Stimulated activated CD4-positive, alpha-beta T cell treated with anti-CD3 and anti-CD28 coated beads, Interleukin-15, amount 100 ng/mL, for 24 hours (primary cell): ENCODE data around the gene IGF2BP3.

Experiments
- DNase-seq: peaks from one replicate; pipeline ENCODE4 v3.0.0-alpha.2; 2020

Gene IGF2BP3

DNA sequence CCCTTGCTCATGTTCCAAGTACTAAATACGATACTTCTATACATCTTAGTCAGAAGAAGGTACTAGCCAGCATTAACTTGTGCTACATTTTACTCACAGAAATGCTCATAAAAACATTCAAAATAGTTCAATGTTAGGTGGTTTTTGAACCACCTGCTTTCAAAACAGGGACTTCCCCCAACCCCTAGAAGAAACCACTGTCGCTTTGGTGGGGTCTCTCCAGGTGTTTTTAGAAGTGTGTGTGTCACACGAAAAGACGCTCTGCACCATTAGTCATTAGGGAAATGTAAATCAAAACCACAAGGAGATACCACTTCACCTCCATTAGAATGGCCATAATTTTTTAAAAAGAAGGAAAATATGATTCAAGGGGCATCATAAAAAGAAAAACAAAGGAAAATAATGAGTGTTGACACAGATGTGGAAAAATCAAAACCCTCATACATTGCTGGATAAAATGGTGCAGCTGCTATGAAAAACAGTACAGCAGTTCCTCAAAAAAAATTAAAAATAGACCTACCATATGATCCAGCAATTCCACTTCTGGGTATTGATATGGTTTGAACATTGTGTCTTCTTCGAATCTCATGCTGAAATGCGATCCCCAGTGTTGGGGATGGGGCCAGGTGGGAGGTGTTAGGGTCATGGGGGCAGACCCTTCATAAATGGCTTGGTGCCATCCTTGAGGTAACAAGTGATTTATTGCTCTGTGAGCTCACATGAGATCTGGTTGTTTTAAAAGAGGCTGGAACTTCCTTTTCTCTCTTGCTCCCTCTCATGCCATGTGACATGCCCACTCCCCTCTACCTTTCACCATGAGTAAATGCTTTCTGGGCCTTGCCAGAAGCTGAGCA, 96.9 kb downstream of the IGF2BP3 start:
- peak; percentile 73 for DNase-seq

DNA sequence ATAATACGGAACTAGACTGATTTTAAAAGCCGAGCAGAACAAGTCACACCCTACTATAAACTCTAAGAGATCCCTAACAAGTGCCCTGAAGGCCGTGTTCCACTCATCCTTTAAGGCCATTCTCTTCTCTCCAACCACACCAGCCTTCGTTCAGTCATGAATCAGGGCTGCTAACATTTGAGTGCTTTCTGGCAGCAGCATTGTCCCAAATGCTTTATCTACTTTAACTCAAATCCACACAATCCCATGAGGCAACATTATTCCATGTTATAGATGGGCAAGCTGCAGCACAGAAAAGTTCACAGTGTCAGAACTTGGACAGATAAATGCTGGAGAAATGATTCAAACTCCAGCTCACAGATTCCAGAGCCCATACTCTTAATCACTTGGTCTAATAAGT, 97.7 kb downstream of the IGF2BP3 start:
- no peak for DNase-seq

DNA sequence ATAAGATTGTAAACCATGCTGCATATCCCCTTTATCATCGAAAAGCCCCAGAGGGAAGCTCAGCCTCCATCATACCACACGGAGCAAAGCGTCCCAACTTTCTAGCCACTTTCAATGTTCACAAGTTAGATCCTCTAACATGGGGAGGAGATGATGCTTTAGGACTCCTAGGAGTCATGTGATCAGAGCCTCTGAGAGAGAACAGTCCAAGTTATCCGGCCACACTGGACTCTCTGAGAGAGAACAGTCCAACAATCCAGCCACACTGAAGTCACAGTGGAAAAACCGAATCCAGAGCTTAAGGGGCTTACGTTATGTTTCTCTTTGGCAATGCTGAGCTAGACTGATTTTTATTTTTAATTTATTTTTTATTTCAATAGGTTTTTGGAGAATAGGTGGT, 98.6 kb downstream of the IGF2BP3 start:
- no peak for DNase-seq

DNA sequence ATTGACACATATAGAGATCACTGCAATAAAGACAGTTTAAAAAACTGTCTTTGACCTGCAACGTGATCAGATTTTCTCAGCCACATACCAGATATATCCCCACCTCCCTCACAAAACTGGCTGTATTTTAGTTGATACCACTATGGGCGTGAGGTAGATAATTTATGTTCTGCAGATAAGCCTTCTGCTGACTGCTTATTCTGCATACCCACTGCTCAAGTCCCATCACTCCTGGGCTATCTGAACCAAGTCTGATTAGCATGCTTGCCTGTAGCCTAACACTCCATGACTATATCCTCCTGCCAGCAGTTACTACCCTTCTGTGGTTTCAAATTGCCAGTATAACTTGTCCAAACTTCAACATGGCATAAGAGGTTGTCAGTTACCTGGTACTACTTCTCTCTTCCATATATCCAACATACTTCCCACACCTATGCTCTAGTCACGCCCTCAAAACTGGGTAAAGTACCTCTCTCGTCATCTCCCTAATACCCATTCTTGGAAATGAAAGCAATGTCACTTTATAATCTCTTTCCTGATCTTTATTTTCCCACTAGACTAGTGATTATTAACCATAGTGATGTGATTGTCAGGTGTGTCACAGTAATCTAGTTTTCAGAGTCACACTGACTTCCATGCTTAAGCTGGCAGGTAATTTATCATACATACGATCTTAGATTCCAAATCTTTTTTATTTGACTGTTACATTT, 100.4 kb downstream of the IGF2BP3 start:
- no peak for DNase-seq

DNA sequence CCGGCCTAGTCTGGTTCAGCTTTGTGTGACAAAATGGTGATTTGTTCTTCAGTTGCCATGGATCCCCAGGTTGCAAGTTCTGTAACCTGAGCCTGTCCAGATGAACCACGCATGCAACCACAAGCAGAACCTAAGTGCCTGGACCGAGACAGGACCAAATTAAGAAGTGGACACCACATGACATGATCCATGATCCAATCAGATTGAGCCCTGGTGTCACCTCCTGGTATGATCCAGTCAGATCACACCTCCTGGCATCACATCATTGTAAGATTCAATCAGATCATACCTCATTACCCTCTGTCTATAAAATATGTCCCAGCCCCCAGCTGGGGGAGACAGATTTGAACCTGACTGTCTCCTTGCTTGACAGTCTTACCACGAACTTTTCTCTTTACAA, 101.2 kb downstream of the IGF2BP3 start:
- no peak for DNase-seq

DNA sequence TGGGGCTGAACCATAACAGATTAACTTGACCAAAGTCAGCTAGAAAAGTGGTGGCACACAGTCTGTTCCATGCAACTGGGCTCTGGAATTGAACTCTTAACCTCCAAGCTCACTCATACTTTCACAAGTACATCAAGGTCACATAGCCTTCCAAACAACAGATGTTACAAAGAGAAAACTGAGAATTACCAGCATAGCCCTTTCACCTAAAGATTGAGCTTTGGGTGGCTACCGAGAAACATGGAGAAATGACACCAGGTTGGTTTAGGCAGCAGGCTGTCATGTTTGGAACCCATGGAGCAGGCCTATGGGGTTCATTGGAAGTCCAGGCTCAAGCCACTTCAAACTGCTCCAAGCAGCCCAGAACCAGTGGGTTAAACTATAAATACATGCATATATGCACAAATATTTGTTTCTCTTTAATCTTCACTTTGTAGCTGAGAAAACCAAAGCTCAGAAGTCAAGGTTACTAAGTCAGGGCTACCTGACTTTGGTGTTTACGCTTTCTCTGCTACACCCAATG, 112.1 kb downstream of the IGF2BP3 start:
- no peak for DNase-seq

DNA sequence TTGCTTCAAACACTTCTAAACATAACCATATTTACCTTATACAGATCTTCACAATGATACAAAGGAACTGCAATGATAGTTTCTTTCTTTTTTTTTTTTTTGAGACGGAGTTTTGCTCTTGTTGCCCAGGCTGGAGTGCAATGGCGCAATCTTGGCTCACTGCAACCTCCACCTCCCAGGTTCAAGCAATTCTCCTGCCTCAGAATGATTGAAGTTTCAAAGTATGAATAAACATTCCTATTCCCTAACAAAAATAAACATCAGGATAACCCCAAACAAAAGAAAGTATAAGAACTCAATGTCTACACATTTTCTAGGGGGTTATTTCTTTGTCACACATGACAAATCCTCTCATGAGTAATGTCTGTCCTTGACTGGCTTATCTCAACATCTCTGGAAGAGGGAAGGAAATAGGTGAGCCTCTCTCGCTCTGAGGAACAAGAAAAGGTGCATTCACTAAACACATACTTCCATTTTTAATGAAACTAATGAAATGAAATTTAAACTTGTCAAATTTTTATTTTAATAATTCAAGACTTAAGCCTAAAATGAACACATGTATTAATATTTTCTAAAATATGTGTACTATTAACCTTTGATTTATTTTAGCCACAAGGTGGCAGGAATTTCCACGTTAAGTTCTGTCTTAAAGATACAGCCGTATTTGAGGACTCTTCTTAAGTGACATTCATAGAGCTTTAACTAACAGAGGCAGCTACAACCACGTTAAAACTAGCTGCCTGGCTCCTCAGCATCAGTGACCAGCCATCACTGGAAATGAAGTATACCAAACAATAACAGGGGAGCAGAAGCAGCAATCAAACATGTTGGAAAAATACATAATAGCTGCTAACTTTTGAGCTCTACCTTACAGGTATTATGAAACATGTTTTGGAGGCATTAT, 112.8 kb downstream of the IGF2BP3 start:
- no peak for DNase-seq

DNA sequence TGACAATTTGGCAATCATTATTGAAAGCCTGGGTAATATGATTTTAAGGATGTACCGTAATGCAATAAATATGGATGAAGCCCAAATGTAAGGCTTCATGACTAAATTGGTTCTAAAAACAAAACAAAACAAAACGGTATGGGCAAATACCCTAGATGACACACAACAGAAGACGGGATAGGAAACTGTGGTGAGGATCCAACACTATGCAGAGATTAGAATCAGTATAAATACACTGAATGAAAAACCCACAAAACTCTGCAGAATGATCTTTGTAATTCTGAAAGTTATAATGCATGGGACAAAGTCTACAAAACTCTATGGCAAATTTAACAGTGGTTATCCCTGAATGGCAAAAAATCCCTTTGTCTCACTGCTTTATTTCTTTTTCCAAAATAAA, 113.6 kb downstream of the IGF2BP3 start:
- peak; percentile 12 for DNase-seq

DNA sequence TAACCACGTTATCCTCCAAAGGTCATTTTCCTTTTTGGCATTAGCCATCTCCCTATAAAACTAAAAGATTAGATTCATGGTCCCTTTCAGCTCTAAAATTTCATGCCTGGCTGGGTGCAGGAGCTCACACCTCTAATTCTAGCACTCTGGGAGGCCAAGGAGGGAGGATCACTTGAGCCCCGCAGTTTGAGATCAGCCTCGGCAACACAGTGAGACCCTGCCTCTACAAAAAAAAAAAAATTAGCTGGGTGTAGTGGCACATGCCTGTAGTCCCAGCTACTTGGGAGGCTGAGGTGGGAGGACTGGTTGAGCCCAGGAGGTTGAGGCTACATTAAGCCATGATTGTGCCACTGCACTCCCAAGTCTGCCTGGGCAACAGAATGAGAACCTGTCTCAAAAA, 114.1 kb downstream of the IGF2BP3 start:
- no peak for DNase-seq

DNA sequence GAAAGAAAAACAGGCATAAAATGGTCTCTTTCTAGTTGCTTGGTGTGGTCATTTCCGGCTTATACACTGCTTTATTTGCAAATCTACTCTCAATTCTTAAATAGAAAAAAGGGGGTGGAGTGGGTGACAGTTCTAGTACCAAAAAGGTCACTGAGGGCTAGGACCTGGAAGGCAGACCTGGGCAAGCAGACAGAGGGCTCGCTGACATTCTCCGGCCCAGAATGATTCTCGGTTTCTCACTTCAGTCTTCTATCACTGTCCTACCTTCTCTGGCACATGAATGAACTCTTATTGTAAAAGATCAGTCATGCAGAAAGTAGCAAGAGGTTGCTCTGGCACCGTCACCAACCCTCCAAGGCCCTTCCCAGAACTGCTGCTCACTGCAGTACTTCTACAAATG, 117.1 kb downstream of the IGF2BP3 start:
- DNase-seq, result no peak

DNA sequence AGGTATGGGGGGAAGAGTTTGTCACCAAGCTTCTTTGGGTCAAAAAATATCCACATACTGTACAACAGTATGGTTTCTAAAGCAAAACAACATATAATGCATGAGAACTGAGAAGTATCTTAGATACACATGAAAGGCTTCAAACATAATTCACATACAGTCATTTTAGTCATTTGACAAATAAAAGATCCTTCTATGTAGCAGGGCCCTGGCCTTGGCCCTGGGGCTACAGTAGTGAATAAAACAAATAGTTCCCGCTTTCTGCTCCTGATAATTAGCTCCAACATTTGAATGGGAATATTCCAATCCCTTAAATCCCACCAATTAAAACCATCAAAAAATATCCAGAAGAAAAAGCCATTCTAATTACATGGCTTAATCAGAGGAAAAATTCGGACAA, 119.8 kb downstream of the IGF2BP3 start:
- no peak for DNase-seq

DNA sequence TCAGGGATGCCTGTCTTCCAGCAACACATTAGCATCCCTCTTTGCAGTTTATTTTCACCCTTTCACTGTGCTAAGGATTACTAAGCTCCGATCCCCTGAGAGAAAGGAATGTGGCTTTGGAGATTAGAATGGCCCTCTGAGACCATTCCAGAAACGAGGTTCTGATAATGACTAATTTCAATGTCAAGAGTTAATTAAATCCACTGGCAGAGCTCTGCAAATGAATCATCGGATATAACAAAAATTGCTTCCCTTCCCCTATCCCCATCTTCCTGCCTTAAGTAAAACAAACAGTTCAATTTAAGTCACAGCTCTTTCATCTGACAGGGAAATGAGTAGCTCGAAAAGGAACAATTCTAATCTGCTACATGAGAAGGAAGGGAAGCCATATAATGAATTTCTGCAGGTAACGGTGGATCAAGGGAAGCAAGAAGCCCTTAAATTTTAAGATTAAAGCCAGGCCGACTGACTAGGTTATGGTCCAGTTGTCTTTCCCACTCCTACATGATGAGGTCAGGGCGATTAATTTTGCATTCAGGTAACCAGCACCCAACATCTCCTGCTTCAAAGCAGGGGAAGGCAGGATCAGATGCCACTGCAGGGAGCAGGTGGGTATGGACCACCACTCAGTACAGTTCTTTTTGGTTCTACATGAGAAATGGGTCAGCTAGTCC, 120.7 kb downstream of the IGF2BP3 start:
- DNase-seq, result no peak

DNA sequence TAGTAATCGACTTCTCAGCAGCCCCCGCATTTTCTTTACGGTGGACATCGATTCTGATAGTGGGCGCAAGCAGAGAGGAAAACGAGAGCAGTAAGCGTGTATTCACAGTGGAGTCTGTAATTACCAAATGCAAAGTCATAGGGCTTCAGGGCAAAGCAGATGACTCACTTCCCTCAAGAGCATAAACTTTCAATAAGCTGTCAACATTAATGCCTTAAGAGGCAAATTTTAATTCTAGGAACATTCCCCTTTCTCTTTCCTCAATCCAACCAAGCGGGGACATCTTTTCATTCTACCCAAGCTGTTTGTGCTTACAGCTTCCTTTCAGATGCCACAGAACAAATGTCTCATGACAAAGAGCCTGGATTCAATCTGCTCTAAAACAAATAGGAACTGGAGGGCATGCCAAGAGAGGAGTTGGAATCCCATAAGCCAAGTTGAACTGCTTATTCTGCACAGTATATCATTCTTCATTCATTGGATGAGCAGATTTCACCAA, 122.6 kb downstream of the IGF2BP3 start:
- DNase-seq, result no peak

DNA sequence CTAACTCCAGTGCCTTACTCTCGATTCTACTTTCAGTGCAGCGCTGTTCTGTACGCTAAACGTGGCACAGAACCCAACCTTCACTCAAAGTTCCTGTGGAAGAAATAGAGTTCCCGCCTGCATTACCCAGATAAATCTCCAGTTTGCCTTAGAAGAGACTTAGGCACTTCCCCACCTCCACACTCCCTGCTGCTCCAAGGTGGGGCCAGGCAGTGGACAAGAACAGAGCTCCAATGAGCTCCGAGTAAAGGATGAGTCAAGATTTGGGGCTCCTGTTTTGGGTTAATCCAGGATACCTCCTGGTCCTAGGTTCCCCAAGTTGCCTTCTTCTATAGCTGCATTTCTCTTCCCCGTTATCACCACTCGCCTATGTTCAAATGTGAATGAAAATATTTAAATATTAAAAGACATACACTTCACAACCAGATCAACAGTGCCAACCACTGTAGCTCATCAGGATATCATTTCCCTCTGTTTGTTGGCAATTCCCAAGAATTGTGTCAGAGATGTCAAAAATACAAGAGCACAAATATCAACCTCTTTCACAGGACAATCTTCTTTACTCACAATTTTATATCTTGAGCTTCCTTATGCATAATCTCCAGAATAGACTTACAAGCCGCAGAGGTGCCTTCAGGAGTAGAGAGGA, 123.1 kb downstream of the IGF2BP3 start:
- no peak for DNase-seq

DNA sequence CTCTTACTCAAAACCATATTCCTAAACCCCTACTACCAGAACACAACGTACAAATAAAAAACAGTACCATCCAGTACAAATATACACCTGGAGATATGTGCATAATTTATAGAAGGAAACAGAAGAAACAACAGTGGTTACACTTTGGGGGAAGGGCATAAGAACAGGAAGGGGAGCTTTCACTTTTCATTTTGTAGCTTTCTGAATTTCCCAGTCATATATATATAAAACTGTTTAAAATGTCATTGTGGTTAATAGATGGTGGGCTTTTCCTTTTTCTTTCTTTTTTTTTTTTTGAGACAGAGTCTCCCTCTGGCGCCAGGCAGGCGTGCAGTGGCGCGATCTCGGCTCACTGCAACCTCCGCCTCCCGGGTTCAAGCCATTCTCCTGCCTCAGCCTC, 124.0 kb downstream of the IGF2BP3 start:
- no peak for DNase-seq

DNA sequence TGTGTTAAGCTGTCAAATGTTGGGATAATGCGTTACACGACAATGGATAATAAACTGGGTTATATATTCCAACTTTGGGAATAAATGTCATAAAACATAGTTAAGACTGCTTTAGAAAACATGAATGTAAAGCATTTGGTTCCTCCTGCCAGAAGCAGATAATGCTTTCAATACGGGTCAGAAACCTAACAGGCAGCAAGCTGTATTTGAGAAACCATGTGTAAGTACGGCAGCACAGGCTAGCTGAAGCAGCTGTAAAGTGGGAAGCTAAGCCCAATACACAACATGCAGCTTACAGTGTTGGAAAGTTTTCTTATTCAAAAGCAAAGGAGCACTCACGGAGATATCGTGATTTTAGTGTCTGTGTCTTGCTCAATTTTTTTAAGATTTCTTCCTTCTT, 124.7 kb downstream of the IGF2BP3 start:
- no peak for DNase-seq

DNA sequence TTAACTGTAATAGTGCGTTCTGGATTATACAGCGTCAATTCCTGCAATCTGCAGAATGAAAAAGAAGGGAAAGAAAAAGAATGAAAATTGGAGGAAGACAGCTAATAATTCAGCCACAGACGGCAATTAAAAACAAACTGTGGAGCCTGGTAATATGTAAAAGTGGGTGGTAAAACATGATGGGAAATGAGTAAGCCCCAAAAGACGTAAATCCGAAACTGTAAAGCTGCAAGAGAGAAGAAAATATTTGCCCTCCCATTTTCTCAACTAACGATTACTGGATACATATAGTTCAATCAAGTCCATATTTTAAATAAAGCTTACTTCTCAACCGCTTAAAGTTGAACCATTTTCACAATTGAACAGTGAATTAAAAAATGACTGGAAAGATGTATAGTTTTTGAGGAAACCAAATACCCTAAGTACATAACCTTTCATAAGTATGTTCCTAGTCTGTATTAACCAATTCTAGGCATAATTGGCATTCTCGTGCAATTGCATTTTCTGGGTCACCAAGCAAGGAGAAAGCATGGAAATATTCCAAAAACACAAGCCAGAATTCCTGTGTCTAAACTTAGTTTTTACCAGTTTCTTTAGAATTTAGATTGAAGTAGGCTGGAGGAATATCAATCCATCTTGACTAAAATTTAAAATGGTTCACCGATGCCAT, 126.3 kb downstream of the IGF2BP3 start:
- DNase-seq, result no peak

DNA sequence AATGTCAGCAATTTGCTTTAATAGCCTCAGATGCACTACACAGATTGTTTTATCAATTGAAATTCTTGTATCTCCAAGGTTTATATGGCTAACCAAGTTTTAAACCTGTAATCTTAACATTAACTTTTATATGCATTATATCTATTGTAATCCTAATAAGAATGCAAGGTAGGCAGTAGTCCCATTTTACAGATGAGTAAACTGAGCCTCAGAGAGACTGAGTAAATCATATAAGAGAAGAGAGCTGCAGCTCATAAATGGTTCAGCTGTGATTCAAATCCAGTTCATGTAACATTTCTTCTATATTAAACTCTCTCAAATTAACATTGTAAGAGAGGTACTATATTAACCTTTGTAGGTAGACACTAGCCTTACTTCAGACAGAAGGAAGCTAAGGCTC, 127.2 kb downstream of the IGF2BP3 start:
- no peak for DNase-seq

DNA sequence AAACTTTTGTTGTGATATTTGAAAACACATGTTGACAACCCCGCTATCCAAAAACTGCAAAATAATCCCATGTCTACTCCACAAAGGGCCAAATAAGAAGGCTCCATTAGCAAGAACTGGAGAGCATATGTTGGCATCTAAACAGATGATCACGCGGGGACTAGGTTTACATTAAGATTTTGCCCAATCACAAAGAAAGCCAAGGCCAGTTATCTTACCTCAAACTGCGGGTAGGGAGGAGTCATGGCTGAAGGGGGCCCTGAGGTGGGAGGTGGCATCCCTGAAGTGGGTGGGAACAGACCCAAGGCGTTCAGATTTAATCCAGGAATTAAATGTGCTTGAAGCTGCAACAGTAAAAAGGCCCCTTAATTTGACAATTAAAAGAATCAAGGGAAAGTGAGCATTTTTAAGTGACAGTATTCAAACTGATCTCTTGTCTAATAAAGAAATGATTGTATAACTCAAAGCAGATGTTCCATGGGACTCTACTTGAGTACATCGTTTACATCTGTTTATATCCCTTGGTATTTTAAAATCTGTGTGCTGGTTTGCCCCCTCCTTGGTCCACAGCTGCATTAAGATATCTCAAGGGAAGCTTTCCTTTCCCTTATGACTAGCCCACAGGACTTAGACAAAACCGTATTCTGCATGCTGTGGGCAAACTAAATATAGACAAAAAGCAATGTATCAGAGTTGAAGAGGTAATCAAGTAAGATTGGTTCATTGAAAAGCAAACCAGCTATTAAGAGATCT, 128.3 kb downstream of the IGF2BP3 start:
- DNase-seq, result no peak

DNA sequence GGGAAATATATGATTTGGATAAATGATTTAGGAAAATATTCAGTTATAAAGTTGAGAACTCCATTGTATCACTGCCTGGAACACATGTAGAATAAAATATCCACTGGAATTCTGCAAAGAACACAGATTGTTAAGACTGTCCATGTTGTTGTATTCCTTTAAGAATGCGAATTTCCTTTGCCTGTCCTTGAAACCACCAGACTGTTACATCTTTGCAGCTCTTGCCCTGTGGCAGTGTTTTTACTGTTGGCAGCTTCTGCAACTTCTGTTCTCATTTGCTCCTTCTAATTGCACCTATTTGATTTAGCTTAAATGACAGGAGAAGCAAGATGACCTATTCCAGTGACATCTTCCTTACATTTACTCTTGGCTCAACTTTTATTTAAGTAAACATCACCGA, 131.4 kb downstream of the IGF2BP3 start:
- DNase-seq, result no peak

DNA sequence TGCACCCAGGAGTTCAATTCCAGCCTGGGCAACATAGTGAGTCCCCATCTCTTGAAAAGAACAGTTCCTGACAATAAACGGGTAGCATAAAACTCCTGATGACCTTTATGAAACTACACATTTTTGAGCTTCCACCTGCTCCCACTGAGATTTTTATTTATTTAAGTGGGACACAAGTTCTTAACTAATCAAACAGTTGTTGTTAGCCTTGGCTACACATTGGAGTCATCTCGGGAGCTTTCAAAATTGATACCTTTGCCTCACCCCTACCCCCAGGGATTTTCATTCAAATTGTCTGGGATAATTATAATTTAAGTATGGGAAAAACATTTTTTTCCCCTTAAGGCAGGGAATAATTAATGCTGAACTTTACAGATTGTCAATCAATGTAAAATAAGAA, 131.9 kb downstream of the IGF2BP3 start:
- no peak for DNase-seq
